Thyroid gland (tissue), 4 donors: Measurements from ENCODE around the gene MUC20.

Experiments
- CTCF ChIP-seq, 6 experiments: fragments of 200-600 bp in 3 of 6; fragments of 450-650 bp in 3 of 6; sonication (generic) in 3 of 6; IDR thresholded peaks; one replicate each; pipeline ENCODE4 v1.5.1; 2016 to 2019; ENCODE audit warnings: antibody characterized with exemption in 6 of 6, mild to moderate bottlenecking in 2 of 6, inconsistent platforms in 1 of 6, moderate library complexity in 1 of 6
- POLR2A ChIP-seq, 2 donors: fragments of 450-650 bp; IDR thresholded peaks; one replicate each; pipeline ENCODE4 v1.6.1; 2017; ENCODE audit warnings: antibody characterized with exemption in 2 of 2, mild to moderate bottlenecking in 2 of 2, moderate library complexity in 1 of 2

DNA sequence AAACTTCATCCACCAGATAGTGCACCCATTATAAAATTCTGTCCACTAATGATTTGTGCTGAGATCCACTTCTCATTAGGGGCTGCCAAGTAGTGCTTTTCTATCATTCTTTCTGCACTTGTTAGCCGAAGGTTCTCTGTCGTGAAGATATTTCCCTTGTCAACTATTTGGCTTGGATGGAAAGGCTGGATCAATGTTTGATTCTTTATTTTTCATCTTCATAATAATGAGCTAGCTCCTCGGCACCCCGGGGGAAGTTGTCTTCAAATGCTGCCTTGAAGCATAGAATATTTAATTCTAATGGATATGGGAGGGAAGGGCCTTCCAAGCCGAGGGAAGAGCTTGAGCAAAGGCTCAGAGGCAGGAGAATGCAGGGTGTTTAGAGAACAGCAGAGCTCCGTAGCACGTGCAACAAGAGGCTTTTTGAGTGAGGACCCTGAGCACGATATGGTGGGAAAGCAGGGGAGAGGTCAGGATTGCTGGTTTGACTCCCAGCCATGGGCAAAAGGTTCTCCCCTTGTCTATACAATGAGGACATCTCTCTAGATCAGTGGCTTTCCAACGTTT is 16.3 kb upstream of the MUC20 start:
- no peak for TF ChIP-seq CTCF (IDR thresholded peaks at IDR 0.05)
- TF ChIP-seq POLR2A (IDR thresholded peaks at IDR 0.05), result no peak
